HL-60/S4 (cell line): ENCODE data around the gene FADS1.

ENCODE experiments used
- in situ Hi-C: fragments of 300-500 bp; cut with MboI; formaldehyde crosslinking; loops from 2 replicates; pipeline ENCODE4 v1.14.3; 2022; ENCODE audit warnings: low sequenced_read_pairs

FADS1 gene

DNA sequence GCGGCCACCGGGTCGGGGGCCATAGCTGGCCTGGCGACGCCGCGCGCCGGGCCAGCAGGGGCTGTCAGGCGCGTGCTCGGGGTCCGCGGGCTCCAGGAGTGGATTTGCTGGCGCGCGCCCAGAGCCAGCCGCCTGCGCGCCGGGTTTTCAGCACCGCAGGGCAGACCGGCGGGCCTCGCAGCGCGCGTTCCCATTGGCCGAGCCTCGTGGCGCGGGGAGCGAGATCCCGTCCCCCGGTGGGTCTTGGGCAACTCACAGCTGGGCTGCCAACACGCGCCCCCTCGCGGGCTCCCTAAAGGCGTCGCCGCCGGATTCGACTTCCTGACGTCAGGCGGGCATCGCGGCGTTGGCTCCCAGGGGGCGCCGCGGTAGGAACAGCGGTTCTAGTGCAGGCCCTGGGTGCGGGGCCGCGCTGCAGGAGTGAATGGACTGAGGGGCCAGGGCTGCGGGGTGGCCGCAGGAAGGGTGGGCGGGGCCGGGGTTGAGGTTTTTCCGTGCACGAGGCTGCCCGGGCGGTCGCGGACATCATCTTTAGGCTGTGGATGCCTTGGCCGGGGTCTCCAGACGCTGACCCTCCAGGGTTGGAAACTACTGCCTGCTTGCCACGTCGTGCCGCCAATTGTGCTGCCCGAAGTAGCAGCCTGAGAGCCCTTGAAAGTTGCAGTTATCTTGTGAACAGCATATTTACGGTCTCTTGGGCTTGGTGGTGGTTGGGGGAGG is at the start of gene FADS1:
Gene FADS1, minus strand, starts transcription at position 268 of the 720 bp plus-strand sequence. Its CDS starts 74 bp downstream, at position 194.
- in situ Hi-C loops = no loop called here

DNA sequence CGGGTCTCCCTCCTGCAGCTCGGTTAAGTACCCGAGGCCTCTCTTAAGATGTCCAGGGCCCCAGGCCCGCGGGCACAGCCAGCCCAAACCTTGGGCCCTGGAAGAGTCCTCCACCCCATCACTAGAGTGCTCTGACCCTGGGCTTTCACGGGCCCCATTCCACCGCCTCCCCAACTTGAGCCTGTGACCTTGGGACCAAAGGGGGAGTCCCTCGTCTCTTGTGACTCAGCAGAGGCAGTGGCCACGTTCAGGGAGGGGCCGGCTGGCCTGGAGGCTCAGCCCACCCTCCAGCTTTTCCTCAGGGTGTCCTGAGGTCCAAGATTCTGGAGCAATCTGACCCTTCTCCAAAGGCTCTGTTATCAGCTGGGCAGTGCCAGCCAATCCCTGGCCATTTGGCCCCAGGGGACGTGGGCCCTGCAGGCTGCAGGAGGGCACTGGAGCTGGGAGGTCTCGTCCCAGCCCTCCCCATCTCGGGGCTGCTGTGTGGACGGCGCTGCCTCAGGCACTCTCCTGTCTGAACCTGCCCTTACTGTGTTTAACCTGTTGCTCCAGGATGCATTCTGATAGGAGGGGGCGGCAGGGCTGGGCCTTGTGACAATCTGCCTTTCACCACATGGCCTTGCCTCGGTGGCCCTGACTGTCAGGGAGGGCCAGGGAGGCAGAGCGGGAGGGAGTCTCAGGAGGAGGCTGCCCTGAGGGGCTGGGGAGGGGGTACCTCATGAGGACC is 49.6 kb upstream of the FADS1 start:
- in situ Hi-C loops = loop anchor here (25.0 kb wide), 1 partner anchor 446 kb away; no protein-coding TSS in a partner anchor

DNA sequence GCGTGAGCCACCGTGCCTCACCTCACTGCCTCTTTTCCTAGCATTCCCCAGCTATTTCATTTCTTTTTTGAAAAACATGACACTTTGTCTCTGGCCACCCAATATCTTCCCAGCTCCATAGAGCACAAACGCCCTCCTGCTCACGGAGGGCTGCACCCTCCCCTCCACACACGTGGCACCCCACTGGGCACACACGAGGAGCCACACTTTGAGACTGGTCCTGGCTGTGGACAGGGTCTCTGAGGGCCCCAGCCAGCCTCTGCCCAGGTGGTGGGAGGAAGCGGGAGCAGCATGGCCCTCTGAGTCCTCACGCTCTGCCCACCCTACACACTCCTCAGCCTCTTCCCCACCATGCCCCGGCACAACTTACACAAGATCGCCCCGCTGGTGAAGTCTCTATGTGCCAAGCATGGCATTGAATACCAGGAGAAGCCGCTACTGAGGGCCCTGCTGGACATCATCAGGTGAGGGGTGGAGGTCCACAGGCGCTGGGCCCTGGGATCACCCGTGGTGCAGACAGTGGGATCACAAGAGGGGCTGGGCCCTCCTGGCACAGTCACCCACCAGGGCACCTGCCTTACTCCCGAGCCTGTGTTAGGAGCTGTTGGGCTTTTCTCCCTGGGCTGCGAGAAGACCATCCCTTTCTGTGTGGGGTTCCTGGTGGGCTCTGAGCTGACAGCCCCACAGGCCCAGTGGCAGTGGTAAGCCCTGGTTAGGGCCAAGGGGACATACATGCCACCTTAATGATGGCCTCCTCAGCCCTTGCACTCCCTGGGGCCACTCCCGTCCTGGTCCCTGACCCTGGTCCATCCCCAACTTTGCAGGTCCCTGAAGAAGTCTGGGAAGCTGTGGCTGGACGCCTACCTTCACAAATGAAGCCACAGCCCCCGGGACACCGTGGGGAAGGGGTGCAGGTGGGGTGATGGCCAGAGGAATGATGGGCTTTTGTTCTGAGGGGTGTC is 48.3 kb upstream of the FADS1 start:
- in situ Hi-C loops = loop anchor here (25.0 kb wide), 1 partner anchor 447 kb away; no protein-coding TSS in a partner anchor

DNA sequence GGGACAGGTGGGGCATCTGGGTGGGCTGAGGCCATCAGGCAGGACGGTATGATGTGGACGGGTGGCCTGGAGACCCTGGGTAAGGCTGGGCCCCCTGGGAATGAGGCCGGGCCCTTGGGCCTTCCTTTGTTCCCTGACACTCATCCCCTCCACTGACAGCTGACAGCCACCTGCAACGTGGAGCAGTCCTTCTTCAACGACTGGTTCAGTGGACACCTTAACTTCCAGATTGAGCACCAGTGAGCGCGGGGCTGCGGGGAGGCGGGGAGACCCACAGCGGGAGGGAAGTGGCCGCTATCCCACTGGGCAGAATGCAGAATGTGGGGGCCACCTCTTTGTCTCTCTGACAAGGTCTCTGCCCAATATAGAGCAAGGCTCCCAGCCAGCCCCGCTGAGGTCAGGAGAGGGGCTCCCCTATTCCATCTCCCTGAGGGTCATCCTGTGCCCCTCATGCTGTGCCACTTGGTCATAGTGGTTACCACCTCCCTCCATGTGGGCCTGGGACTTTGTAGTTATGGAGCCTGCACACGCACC is 46.8 kb upstream of the FADS1 start:
- in situ Hi-C loops = loop anchor here (25.0 kb wide), 1 partner anchor 449 kb away; no protein-coding TSS in a partner anchor

DNA sequence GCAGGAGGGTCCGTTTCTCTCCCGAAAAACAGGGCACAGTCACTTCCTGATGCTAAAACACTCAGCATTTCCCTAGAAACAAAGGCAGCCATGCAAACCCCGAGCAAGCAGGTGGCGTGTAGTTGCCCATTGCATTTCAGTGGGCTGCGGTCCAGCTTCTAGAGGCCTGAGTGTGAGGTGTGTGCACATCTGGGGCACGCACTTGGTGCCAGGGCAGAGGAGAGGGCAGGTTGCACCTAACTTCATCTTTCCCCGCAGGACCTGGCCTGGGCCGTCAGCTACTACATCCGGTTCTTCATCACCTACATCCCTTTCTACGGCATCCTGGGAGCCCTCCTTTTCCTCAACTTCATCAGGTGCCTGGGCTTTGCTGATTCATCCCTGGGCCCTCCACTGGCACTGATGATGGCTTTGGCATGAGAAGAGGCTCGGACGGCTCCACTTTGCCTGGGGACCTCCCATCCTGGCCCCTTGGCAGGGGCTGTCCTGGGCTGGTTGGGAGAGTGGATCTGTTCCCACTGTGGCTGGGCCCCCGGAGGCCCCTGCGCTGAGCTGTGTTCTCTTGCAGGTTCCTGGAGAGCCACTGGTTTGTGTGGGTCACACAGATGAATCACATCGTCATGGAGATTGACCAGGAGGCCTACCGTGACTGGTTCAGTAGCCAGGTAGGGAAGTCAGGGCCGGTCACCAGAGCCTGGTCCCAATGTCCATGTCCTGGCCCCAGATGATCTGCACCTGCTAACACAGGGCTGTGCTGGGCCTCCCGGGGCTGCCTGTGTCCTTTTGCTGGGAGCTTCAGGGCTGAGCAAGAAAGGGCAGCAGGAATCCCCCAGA is 46.1 kb upstream of the FADS1 start:
- in situ Hi-C loops = loop anchor here (25.0 kb wide), 1 partner anchor 449 kb away; no protein-coding TSS in a partner anchor

DNA sequence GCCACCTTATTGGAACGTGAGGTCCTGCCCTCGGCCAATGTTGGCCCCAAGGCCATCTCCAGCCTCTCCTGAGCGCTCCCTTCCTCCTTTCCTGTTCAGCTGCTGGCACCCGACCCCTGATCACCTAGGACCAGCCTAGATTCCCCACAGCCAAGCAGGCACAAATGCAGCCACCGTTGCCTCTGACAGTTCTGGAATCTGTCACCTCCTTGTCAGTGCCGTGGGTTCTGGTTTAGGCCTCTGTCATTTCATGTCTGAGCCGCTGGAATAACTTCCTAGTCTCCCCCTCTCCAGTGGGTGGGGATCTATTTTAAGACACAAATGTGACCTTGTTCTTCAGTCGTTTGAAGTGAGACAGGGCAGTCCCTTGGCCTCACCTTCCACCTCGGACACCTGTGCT is 44.8 kb upstream of the FADS1 start:
- in situ Hi-C loops = loop anchor here (25.0 kb wide), 1 partner anchor 451 kb away; no protein-coding TSS in a partner anchor

DNA sequence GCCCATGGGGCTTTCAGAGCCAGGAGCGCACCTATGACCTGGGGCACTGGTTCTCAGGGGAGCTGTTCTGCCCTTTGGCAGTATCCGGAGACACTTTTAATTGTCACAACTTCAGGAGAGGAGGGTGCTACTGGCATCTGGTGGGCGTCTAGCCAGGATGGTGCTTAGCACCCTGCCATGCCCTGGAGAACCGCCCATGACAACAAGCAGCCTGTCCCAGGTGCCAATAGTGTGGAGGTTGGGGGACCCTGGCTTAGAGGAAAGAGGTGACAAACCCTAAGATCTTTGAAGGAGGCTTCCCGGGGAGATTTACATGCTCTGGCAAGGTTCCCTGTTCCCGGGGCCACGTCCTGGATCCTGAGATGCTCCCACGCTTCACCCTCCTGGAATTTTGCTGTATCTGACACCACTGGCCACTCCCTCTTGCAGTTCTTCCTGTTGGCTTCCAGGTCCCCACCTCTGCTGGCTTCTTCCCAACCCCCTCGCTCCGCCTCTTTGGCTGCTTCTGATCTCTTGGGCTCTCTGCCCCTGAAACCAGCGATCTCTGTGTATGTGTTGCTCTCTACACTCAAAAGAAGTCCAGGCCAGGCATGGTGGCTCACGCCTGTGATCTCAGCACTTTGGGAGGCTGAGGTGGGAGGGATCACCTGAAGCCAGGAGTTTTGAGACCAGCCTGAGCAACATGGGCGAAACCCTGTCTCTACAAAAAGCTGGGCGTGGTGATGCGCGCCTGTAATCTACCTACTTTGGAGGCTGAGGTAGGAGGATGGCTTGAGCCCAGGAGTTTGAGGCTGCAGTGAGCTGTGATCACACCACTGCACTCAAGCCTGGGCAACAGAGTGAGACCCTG is 43.5 kb upstream of the FADS1 start:
- in situ Hi-C loops = loop anchor here (25.0 kb wide), 1 partner anchor 452 kb away; no protein-coding TSS in a partner anchor

DNA sequence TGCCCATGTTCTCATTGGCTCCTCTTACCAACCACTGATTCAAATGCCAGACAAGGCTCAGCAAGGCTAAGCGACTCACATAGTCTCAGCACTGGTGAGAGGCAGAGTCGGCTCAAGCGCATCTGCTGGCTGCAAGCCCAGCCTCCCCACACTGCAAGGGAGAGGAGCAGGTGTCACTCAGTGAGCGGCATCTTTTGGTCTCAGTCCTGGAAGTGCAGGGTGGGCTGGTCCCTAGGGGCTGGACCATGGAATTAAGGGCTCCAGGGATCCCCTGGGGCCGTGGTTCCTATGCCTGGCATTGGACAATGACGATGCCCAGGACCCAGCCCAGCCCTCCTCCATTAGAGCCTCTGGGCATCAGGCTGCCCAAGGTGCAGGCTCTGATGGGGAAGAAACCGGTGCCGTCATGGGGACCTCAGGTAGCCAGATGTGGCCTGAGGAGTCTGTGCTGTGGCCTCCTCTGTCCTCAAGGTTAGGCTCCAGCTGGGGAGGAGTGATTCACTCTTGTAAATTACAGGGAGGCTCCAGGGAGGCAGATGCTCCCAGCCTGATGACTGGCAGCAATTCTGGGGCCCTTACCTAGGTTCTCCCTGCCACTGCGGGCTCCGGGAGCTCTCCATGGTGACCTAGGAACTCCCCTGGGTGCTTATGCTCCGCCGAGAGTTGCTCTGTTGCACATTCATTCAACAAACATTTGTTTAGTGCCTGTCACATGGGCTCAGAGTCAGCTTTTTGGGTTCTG is 39.3 kb upstream of the FADS1 start:
- in situ Hi-C loops = loop anchor here (25.0 kb wide), 1 partner anchor 456 kb away; no protein-coding TSS in a partner anchor

DNA sequence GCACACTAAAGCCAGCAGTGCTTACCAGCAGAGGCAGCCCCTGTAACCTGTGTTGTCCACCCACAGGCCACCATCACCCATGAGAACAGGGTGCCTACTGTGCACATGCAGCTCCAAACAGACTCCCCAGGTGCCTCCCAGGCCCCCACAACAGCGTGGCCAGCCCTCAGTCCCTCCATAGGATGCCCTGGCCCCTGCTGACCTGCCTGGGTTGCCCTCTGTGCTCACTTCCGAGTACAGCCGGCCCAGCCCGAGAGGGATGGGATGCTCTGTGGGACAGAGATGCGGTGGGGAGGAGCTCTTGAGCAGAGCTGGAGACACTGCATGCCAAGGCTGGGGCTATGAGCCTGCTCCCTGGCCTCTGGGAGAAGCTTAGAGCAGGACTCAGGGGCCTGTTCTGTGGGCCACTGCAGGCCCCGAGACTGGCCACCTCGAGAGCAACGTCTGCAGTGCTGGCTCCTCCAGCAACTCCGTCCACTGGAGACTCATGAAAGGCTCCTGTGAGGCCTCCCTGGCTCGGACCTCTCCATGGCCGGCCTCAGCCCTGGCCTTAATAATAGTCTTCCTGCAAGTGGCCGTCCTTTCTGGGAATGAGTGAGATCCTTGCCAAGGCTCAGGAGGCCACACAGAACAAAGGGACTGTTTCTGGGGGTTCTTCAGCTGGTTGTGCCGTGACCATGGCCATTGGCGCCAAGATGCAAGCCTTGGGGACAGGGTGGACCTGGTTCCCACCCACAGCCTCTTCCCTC is 38.3 kb upstream of the FADS1 start:
- in situ Hi-C loops = loop anchor here (25.0 kb wide), 1 partner anchor 457 kb away; no protein-coding TSS in a partner anchor

DNA sequence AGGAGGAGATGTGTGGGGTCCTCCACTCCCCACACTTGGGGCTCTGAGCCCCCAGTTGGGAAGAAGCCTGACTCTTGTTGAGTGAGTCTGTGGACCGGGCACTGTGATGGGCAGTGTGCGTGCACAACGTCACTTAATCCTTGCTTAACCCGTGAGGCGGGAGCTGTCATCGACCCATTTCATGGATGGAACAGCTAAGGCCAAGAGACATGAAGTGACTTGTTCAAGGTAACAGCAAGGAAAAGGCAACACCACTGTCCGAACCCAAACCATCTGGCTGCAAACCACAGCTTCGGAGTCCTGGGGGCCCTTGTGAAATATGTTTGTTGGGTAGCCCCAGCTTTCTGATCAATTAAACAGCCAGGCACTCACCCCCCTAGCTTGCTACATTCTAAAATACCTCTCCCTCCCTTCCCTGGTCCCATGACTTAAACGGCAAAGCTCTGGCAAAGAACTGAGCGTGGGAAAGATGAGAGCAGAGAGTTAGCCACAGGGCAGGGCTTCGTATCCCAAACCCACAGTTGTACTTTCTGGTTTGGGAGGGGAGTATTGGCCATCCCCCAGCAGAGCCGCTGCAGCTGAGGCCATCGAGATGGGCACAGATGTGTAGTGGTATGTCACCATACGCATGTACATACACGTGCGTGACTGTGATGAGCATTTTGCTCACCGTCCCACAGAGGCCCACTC is 37.5 kb upstream of the FADS1 start:
- in situ Hi-C loops = loop anchor here (25.0 kb wide), 1 partner anchor 458 kb away; no protein-coding TSS in a partner anchor

DNA sequence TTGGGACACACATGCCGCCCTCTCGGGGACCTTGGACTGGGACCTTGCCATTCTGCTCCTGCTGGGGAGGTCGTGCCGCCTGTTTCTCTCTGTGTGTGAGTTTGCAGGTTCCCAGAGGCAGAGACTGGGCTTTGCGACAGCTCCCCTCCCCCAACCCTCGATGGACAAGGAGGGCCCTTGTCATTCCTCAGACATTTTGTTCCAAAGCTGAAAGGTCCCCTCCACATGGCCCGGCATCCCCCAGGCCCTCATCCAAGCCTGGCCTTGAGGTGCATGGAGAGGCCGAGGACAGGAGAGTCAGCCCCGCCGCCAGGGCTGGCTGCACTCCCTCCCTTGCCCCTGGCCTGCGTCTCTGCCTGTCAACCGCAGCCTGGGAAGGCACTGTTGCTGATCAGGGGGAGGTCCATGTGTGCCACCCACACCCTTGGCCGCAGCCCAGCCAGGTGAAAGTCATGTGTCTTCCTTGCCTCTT is 36.9 kb upstream of the FADS1 start:
- in situ Hi-C loops = loop anchor here (25.0 kb wide), 1 partner anchor 459 kb away; no protein-coding TSS in a partner anchor

DNA sequence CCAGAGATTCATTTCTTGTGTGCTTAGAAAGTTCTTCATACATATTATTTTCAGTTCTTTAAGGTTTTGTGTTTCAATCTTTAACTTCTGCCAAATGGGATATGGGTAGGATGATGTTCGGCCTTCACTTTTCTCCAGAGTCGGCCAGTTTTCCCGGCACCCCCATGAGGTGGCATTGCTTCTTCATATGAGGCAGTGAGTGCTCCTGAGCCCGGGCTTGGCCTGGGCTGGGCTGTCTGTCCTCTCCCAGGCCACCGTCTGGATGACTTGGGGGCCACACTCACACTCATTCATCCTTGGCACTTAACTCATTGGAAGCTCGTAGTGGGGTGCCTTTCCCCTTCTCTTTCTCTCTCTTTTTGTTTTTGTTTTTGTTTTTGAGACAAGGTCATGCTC is 35.1 kb upstream of the FADS1 start:
- in situ Hi-C loops = loop anchor here (25.0 kb wide), 1 partner anchor 460 kb away; no protein-coding TSS in a partner anchor

DNA sequence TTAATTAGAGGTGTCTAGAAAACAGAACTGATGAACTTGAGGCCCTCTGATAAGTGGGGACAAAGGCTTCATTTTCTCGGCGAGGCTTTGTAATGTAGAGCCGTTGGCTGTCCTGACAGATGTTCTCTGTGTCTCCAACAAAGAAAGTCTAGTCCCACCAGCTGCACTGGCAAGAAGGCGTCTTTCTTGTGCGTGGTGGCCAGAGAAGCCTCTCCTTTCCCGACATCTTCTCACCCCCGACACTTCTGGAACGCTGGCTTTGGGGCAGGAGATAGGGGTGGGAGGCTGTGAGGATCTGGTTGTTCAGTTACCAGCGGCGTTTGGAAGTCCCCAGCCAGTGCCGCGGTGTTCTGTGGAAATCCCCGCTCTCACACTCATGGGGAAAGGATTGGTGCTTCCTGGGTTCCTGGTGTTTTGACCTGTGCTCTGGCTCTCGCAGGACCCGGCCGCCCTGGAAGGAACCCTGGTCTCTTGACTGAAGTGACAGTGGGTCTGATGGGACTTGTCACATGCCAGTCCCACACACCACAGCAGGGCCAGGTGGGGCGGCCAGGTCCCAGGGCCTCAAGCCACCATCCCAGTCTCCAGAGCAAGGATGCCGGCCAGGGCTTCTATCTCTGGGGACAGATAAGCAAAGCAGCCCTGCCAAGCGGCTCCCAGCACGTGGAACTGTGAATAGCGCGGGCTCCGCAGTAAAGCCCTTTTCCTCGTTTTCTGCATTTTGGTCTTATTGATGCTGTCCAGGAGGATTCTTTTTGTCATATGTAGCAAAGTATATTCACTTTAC is 34.5 kb upstream of the FADS1 start:
- in situ Hi-C loops = loop anchor here (25.0 kb wide), 1 partner anchor 461 kb away; no protein-coding TSS in a partner anchor

DNA sequence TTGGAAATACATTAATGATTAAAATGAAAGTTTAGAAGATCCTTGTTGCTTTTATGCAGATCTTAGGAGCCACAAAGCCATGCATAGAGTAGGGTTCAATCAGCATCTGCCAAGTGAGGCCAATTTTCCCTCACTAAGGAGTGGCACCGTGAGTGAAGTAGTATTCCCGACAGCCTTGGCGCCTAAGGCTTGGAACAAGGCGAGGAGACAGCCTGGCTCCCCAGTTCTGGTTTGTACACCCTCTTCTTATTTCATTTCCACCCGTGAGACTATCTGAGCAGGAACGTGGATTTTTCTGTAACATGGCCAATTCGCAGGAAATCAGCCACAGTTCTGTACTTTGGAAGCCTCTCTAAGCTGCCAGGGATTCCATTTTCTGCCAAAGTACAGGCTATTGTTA is 33.9 kb upstream of the FADS1 start:
- in situ Hi-C loops = loop anchor here (25.0 kb wide), 1 partner anchor 462 kb away; no protein-coding TSS in a partner anchor

DNA sequence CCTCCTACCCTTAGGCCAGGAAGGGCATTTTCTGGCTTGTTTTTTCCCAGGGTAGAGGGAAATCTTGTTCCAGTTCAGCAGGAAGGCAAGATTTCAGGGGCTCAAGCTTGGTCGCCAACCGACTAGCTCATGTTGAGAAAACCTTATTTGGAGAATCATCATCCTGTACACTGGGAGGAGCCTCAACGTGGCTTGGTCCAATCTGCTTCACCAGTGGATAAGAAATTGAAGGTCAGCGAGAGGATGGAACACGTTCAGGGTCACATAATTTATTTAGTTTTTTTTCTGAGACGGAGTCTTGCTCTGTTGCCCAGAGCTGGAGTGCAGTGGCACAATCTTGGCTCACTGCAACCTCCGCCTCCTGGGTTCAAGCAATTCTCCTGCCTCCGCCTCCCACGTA is 31.8 kb upstream of the FADS1 start:
- in situ Hi-C loops = no loop called here
